C4-2B (cell line): ENCODE results near the gene ELOVL4.

ENCODE experiments used
- CTCF ChIP-seq: fragments of 450-650 bp; conservative IDR thresholded peaks from 2 replicates; pipeline ENCODE4 v1.5.1; 2017; ENCODE audit warnings: mild to moderate bottlenecking
- ZFX ChIP-seq: fragments of 450-650 bp; IDR thresholded peaks from 2 replicates; pipeline ENCODE4 v1.6.1; 2017

DNA sequence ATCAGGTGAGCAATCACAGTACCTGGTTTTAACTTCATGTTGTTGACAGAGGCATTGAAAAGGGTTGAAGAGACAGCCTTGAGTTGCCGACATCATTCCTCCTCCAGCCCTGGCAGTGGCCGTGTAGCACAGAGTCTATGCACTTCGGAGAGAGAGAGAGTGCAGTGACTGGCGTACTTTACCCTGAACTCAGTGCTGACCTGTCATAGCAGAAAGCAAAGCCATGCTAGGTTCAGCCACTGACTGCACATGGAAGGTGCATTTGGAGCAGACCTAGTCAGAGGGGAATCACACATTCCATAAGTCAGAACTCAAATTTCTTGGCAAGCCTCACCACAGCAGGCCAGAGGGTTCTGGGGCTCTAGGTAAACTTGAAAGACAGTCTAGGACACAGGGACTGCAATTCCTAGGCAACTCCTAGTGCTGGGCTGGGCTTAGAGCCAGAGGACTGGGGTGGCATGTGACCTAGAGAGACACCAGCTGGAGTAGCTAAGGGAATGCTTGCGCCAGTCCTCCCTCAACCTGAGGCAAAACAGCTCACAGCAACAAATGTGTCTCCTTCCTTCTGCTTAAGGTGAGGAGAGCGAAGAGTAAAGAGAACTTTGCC is 69.1 kb downstream of the ELOVL4 start:
- no peak for TF ChIP-seq CTCF
- TF ChIP-seq ZFX = no peak
